Measurements from ENCODE around the gene PACRG. TPM values are rescaled to one million over a fixed set of nuclear protein-coding genes. Genes with fewer than 3 reads are reported as not detected.

Gene PACRG
- total RNA-seq, 1 experiment from 2014 or later = 0.26 TPM

DNA sequence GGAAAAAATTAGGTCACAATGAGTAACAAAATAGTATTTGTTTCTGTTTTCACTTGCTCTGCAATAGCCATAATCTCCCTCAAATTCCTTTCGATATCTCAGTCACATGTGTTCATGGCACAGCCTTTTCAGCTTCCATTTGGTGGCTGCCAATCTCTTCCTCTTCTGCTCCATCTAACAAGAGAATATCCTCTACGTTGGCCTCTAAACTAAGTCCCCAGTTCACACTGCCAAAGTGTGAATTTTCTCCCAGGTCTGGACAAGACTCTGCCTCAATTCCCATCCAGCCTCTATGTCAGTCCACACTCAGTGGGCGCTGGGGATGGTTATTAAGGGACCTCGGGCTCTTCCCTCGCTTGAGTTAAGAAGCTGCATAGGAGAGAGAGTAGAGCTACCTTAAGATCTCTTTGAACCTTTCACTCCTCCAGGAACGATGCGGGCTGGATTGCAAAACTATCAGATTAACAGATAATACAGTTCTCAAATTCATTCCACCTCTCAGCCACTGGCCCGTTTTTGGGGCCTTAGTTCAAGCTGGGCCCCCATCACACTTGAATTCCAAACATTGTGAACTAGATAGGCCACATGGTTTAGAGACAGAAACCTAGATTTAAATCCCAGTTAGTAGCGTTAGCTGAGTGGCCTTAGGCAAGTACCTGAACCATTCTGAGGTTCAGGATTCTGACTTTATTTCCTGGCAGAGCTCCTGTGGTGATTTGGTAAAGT, 436.6 kb downstream of the PACRG start:
- Mint-ChIP-seq H3K36me3 (ENCODE audit: insufficient read depth in 1 of 3, low read depth in 3 of 3) (no peaks in the 10 kb centered on the region; a peak in 2 of 7 replicates), H3K9me3 (peaks cover 0 to 2% of the 10 kb centered on the region in 2 experiments; a peak in 1 of 5 replicates)

More for the DNA sequence above, 436.6 kb downstream of the PACRG start:
- no peak overlapping the region for H2BK12ac ChIP-seq (ENCODE audit: insufficient read length, low read depth, low read length)
- no peaks in the 10 kb centered on the region for H3K27me3 ChIP-seq (ENCODE audit: insufficient read depth, low read length)
- no peaks in the 10 kb centered on the region for H4K20me1 ChIP-seq (ENCODE audit: control insufficient read depth, insufficient read depth, insufficient read length)
- no peaks in the 10 kb centered on the region for H3K79me1 ChIP-seq (ENCODE audit: insufficient read depth, low read depth, low read length, poor library complexity, severe bottlenecking)
- H3K9ac ChIP-seq (ENCODE audit: extremely low read depth, insufficient read length, low read length) = no peak overlapping the region
- H2BK120ac ChIP-seq (ENCODE audit: low read depth, low read length, poor library complexity, severe bottlenecking) = no peak overlapping the region
- H3K56ac ChIP-seq (ENCODE audit: insufficient read length, low read depth, low read length) = no peak overlapping the region
- H4K91ac ChIP-seq (ENCODE audit: insufficient read length, low read depth, low read length) = no peak overlapping the region
- DNase-seq = no peak
- H3K4me1 ChIP-seq (ENCODE audit: insufficient read depth, low read length) = no peaks in the 10 kb centered on the region
- H3T11ph ChIP-seq (ENCODE audit: low read length) = no peak overlapping the region
- no peak overlapping the region for H4K8ac ChIP-seq (replicated peaks; ENCODE audit: insufficient read length, low read depth, low read length)
- no CpG with 5 or more reads among the region's 9 CpGs for WGBS (ENCODE audit: extremely low coverage, insufficient read length, low lambda C conversion rate)
- no peak overlapping the region for H2BK20ac ChIP-seq (ENCODE audit: low read depth, low read length, poor library complexity, severe bottlenecking)
- H3K14ac ChIP-seq (ENCODE audit: insufficient read depth, low read length) = no peak overlapping the region
- H3K9me3 ChIP-seq (ENCODE audit: control insufficient read depth, low read depth, low read length) = no peaks in the 10 kb centered on the region
- H3K18ac ChIP-seq (ENCODE audit: insufficient read length, low read depth, low read length) = no peak overlapping the region
- H2BK15ac ChIP-seq (ENCODE audit: low read depth, low read length) = no peak overlapping the region
- no peak overlapping the region for H3K23ac ChIP-seq (ENCODE audit: insufficient read length, low read depth, low read length)
- H3K27ac ChIP-seq (ENCODE audit: insufficient read length, low read depth, low read length) = no peak overlapping the region
- H3K23me2 ChIP-seq (ENCODE audit: insufficient read length, low read depth, low read length, poor library complexity, severe bottlenecking) = no peaks in the 10 kb centered on the region
- H3K4ac ChIP-seq (ENCODE audit: low read depth, low read length) = no peak overlapping the region
- H2AFZ ChIP-seq (ENCODE audit: low read length) = no peak overlapping the region
- H2BK5ac ChIP-seq (ENCODE audit: insufficient read length, low read length) = no peak overlapping the region
- no peaks in the 10 kb centered on the region for H3K27me3 Mint-ChIP-seq (ENCODE audit: low read depth)
- H3K4me1 Mint-ChIP-seq = no peaks in the 10 kb centered on the region
- H3K79me2 ChIP-seq (ENCODE audit: insufficient read depth, low read length) = no peaks in the 10 kb centered on the region
- TF ChIP-seq, protein P1, sequence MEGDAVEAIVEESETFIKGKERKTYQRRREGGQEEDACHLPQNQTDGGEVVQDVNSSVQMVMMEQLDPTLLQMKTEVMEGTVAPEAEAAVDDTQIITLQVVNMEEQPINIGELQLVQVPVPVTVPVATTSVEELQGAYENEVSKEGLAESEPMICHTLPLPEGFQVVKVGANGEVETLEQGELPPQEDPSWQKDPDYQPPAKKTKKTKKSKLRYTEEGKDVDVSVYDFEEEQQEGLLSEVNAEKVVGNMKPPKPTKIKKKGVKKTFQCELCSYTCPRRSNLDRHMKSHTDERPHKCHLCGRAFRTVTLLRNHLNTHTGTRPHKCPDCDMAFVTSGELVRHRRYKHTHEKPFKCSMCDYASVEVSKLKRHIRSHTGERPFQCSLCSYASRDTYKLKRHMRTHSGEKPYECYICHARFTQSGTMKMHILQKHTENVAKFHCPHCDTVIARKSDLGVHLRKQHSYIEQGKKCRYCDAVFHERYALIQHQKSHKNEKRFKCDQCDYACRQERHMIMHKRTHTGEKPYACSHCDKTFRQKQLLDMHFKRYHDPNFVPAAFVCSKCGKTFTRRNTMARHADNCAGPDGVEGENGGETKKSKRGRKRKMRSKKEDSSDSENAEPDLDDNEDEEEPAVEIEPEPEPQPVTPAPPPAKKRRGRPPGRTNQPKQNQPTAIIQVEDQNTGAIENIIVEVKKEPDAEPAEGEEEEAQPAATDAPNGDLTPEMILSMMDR (conservative IDR thresholded peaks at IDR 0.05) = no peak
- no peak overlapping the region for H2AK5ac ChIP-seq (ENCODE audit: insufficient read length, low read length)
- H4K5ac ChIP-seq (ENCODE audit: insufficient read length, low read depth, low read length) = no peak overlapping the region
- H3K27ac Mint-ChIP-seq = no peak overlapping the region
- H3K4me2 ChIP-seq (ENCODE audit: insufficient read depth, insufficient read length, low read length) = no peak overlapping the region
- H3K4me3 Mint-ChIP-seq = no peak overlapping the region
